Transverse colon (tissue), 4 donors: Measurements from ENCODE around the gene ARVCF. TPM values are rescaled to one million over a fixed set of nuclear protein-coding genes. Genes with fewer than 3 reads are reported as not detected.

Experiments used
- DNase-seq: peaks from one replicate; pipeline ENCODE4 v3.0.0-alpha.2; 2019
- H3K27ac ChIP-seq, 4 donors: fragments of 200-600 bp; sonication (generic); 2 replicates each; pipeline ENCODE4 v1.5.1; 2016 to 2018; ENCODE audit warnings: inconsistent platforms in 4 of 4
- H3K27me3 ChIP-seq: fragments of 200-600 bp; sonication (generic); 2 replicates; pipeline ENCODE4 v1.5.1; 2017; ENCODE audit warnings: inconsistent platforms
- H3K36me3 ChIP-seq, 4 donors: fragments of 200-600 bp; sonication (generic); 2 replicates each; pipeline ENCODE4 v1.5.1; 2017 to 2019; ENCODE audit warnings: inconsistent platforms in 4 of 4
- H3K4me1 ChIP-seq, 4 donors: fragments of 200-600 bp; sonication (generic); 2 replicates each; pipeline ENCODE4 v1.5.1; 2017 to 2020; ENCODE audit warnings: inconsistent platforms in 4 of 4
- H3K4me3 ChIP-seq, 4 donors: fragments of 200-600 bp; sonication (generic); 1 replicate in 1 of 4; 2 replicates in 3 of 4; pipeline versions ENCODE4 v1.5.1 to v1.6.1; 2017 to 2019; ENCODE audit warnings: inconsistent platforms in 4 of 4
- H3K9me3 ChIP-seq, 2 donors: fragments of 200-600 bp; sonication (generic); 2 replicates each; pipeline ENCODE4 v1.5.1; 2017 to 2019; ENCODE audit warnings: inconsistent platforms in 2 of 2
- EP300 ChIP-seq: sonication (generic); formaldehyde crosslinking; IDR thresholded peaks from one replicate; pipeline ENCODE4 v1.6.1; 2017; ENCODE audit warnings: antibody characterized with exemption, low read depth
- POLR2A ChIP-seq: fragments of 450-650 bp; IDR thresholded peaks from one replicate; pipeline ENCODE4 v1.6.1; 2016; ENCODE audit warnings: antibody characterized with exemption, mild to moderate bottlenecking, moderate library complexity
- POLR2AphosphoS5 ChIP-seq, 3 donors: sonication (generic); formaldehyde crosslinking; IDR thresholded peaks; one replicate each; pipeline ENCODE4 v1.6.1; 2016; ENCODE audit warnings: antibody characterized with exemption in 3 of 3
- WGBS, 2 donors: methylation state at CpG; one replicate each; pipeline ENCODE4 v1.1.5; 2018; ENCODE audit warnings: low coverage in 1 of 2; 5-methylcytosine and 5-hydroxymethylcytosine counted together
- in situ Hi-C, 4 donors: fragments of 200-750 bp; cut with MboI; loops; one replicate each; pipeline versions ENCODE4 v1.15.0 to v1.15.1; 2017; ENCODE audit warnings: low sequenced_read_pairs in 3 of 4, low pct_ligation_motif_present in 1 of 4, low pct_unique_long_range_greater_than_20kb in 1 of 4
- intact Hi-C: fragments of 100-400 bp; cut with DNase I; formaldehyde crosslinking; loops from one replicate; pipeline ENCODE4 v1.15.1; 2023; ENCODE audit warnings: low total_unique reads
- total RNA-seq, 4 donors: library from RNA; depleted of rRNA; stranded (reverse); fragments of >200 nt; gene quantifications; one replicate each; pipeline ENCODE4 v1.1.0, GENCODE V29; 2016
- TF ChIP-seq, protein P1 (sequence below), 5 experiments: fragments of 200-600 bp in 3 of 5; fragments of 450-650 bp in 2 of 5; sonication (generic) in 3 of 5; IDR thresholded peaks; 1 replicate in 2 of 5; 2 replicates in 3 of 5; pipeline ENCODE4 v1.5.1; 2016 to 2017; ENCODE audit warnings: antibody characterized with exemption in 5 of 5, inconsistent platforms in 3 of 5, mild to moderate bottlenecking in 2 of 5, moderate library complexity in 1 of 5

ARVCF gene
- total RNA-seq, 4 donors from 2014 or later, result 15.3 to 81.6 (median 19.3) TPM

DNA sequence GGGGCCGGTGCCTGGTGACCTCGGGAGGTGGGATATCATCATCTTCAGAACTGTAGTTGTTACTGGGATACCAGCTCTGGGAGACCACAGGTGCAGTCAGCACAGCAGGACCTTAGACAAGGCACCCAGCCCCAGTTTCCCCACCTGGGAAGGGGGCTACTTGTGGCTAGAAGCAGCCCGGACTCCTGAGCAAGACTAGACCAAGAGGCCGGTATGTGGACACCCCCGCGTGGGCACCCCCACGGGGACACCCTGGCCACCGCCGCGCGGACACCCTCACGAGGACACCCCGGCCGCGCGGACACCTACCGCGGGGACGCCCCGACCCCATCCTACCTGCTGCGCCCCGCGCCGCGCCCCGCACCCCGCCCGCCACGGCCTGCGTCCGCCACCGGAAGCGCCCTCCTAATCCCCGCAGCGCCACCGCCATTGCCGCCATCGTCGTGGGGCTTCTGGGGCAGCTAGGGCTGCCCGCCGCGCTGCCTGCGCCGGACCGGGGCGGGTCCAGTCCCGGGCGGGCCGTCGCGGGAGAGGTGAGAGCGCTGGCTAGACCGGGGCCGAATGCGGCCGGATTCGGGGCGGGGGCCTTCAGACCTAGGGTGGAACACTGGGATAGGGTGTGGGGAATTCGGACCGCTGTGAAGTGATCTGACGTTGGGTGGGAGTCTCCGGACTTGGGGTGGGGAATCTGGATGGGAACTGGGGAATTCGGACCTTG lies 75.1 kb downstream of the ARVCF start, which contains the start of the genes COMT and TXNRD2:
TSS of gene COMT (plus strand) at position 408 of the 718 bp plus-strand sequence. CDS start 20,755 bp downstream, outside the sequence.
TSS of gene TXNRD2 (minus strand) at position 454 of the 718 bp plus-strand sequence. CDS start at position 439, 15 bp downstream.
- peak within 1 kb of the TSS; percentile 61 to 95 (median 68) for H3K4me3 ChIP-seq
- no peaks in the 10 kb centered on the region for H3K27me3 ChIP-seq
- intact Hi-C loops (no loop called here), in situ Hi-C loops (no loop called here)
- TF ChIP-seq POLR2A (peak; percentile 69), POLR2AphosphoS5 (IDR thresholded peaks at IDR 0.05) (peak in 2 of 3 donors; percentile 75 to 78)
- TF ChIP-seq, protein P1, sequence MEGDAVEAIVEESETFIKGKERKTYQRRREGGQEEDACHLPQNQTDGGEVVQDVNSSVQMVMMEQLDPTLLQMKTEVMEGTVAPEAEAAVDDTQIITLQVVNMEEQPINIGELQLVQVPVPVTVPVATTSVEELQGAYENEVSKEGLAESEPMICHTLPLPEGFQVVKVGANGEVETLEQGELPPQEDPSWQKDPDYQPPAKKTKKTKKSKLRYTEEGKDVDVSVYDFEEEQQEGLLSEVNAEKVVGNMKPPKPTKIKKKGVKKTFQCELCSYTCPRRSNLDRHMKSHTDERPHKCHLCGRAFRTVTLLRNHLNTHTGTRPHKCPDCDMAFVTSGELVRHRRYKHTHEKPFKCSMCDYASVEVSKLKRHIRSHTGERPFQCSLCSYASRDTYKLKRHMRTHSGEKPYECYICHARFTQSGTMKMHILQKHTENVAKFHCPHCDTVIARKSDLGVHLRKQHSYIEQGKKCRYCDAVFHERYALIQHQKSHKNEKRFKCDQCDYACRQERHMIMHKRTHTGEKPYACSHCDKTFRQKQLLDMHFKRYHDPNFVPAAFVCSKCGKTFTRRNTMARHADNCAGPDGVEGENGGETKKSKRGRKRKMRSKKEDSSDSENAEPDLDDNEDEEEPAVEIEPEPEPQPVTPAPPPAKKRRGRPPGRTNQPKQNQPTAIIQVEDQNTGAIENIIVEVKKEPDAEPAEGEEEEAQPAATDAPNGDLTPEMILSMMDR (IDR thresholded peaks at IDR 0.05), result no peak
- peak within 1 kb of the TSS; percentile 87 to 91 (median 89) for H3K27ac ChIP-seq
- peak; percentile 78 for DNase-seq
- H3K36me3 ChIP-seq, result no peaks in the 10 kb centered on the region
- WGBS, 2 donors, result 0% methylated on average over 1 to 16 of the region's 63 CpGs
- H3K4me1 ChIP-seq, result peaks cover 15 to 40% (median 30%) of the 10 kb centered on the region in 4 donors
- no peaks in the 10 kb centered on the region for H3K9me3 ChIP-seq

DNA sequence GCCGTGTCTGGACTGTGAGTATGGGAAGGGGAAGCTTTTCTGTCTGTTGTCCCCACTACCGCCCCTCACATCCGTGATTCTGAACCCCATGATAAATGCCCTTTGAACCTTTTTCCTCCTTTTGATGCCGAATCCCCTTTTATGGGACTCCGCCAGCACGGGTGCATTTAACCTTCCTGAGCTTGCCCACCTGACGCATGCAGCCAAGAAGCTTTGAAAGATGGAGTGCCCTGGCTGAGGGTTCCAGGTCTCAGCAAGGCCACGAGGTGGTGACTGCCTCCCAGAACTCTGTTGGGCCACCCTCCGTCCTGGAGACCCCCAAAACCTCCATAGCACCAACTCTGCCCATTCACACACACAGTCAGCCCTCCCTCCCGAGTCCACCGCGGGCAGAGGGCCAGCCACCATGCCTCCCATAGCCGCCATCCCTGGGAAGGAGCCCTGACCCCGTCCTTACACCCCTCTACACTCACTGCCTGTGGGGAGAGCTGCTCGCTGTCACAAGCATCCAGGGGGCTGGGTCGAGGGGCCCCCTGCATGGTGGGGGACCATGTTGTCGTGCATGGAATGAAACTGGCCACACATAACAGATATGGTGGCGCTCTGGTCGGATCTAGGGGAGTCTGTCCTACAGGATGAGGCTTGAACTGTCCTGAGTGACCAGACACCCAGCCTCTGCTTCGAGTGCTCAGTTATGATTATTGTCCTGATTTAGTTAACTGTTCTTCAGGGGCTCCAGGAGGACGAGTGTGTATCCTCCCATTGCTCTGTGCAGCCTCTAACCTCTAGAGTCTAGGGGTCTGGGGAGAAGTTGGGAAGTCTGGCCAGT lies 75.9 kb downstream of the ARVCF start:
- no peak for DNase-seq
- H3K27ac ChIP-seq, result peak overlapping the region; percentile 87 to 91 (median 89)
- in situ Hi-C loops, result no loop called here
- no peaks in the 10 kb centered on the region for H3K36me3 ChIP-seq
- 69% methylated on average over 13 of the region's 21 CpGs; no CpG with 5 or more reads in 1 of the 2 donors for WGBS, 2 donors
- intact Hi-C loops, result no loop called here
- no peaks in the 10 kb centered on the region for H3K9me3 ChIP-seq
- no peak for TF ChIP-seq EP300
- TF ChIP-seq, protein P1 (IDR thresholded peaks at IDR 0.05), result no peak
- TF ChIP-seq POLR2A, result no peak
- TF ChIP-seq POLR2AphosphoS5 (IDR thresholded peaks at IDR 0.05), result no peak
- no peaks in the 10 kb centered on the region for H3K27me3 ChIP-seq
- H3K4me1 ChIP-seq, result peaks cover 15 to 40% (median 30%) of the 10 kb centered on the region in 4 donors
- H3K4me3 ChIP-seq, result peak overlapping the region; percentile 61 to 95 (median 68)

DNA sequence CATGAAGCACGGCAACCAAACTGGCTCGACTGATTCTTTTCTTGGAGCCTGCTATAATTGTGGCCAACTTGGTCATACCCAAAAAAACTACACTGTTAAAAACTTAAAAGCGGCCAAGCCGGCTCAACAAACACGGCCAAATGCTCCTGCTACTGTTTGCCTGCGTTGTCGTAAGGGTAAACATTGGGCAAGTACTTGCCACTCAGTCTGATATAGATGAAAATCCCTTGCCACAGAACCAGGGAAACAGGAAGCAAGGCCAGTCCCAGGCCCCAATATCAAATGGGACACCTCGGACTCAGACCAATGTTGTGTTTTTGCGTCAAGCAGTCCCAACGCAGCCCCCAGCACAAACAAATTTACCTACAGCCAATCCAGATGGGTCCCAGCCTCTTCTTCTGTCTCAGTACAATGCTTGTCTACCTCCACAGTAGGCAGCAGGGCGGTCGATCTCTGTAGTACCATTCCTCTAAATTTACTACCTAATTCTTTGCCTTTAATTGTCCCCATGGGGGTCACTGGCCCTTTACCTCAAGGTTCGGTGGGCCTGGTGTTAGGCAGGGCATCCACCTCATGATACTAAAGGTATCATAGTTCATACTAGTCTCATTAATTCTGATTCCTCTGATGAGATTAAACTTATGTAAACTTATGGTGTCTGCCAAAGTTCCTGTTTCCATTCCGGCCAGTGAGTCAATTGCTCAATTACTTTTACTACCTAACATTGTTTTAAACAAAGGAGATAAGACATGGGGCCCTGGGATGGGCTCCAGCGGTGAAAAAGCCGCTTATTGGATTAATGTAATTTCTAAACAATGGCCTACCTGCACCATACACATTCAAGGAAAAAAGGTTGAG lies 78.8 kb downstream of the ARVCF start:
- Histone ChIP-seq H3K4me3 (no peak overlapping the region), H3K27me3 (no peaks in the 10 kb centered on the region), H3K27ac (no peak overlapping the region), H3K9me3 (no peaks in the 10 kb centered on the region), H3K36me3 (no peaks in the 10 kb centered on the region), H3K4me1 (peaks cover 8 to 27% (median 16%) of the 10 kb centered on the region in 4 donors)
- intact Hi-C loops (no loop called here), in situ Hi-C loops (no loop called here)
- no peak for DNase-seq
- WGBS, 2 donors, result 71 to 84% methylated on average over 3 to 16 of the region's 16 CpGs
- TF ChIP-seq POLR2AphosphoS5 (IDR thresholded peaks at IDR 0.05), result no peak
- no peak for TF ChIP-seq EP300
- no peak for TF ChIP-seq POLR2A
- TF ChIP-seq, protein P1 (IDR thresholded peaks at IDR 0.05), result no peak
